Neural cell (in vitro differentiated cells): Measurements from ENCODE around the gene NPAS4. TPM values are rescaled to one million over a fixed set of nuclear protein-coding genes. Genes with fewer than 3 reads are reported as not detected.

ENCODE experiments used
- H2AFZ ChIP-seq: fragments of 200-600, 300-800 bp; sonication (generic), shearing (Covaris generic); 2 replicates; pipeline ENCODE4 v1.6.0; 2014; ENCODE audit warnings: low read depth, mild to moderate bottlenecking, antibody characterized with exemption, low read length, moderate library complexity
- H3F3A ChIP-seq: fragments of 200-600 bp; shearing (Covaris generic); 2 replicates; pipeline ENCODE4 v1.6.1; 2016; ENCODE audit warnings: mild to moderate bottlenecking, moderate library complexity, mixed read lengths, antibody characterized with exemption, low read length; ENCODE audit not compliant: insufficient read depth, poor library complexity, severe bottlenecking
- H3K27ac ChIP-seq: fragments of 200-600, 300-800 bp; sonication (generic), shearing (Covaris generic); 2 replicates; pipeline ENCODE4 v1.5.1; 2014; ENCODE audit warnings: mild to moderate bottlenecking, low read length, moderate library complexity
- H3K27me3 ChIP-seq: fragments of 300-800, 200-600 bp; sonication (generic), shearing (Covaris generic); 2 replicates; pipeline ENCODE4 v1.6.0; 2014; ENCODE audit warnings: mild to moderate bottlenecking, low read depth, low read length, moderate library complexity; ENCODE audit not compliant: insufficient read depth
- H3K36me3 ChIP-seq: fragments of 300-800, 200-600 bp; sonication (generic), shearing (Covaris generic); 2 replicates; pipeline ENCODE4 v1.5.1; 2014; ENCODE audit warnings: mild to moderate bottlenecking, antibody characterized with exemption, low read length, moderate library complexity; ENCODE audit not compliant: insufficient read depth
- H3K4me2 ChIP-seq: fragments of 300-800, 200-600 bp; sonication (generic), shearing (Covaris generic); 2 replicates; pipeline ENCODE4 v1.6.0; 2014; ENCODE audit warnings: mild to moderate bottlenecking, low read length
- H3K4me3 ChIP-seq: fragments of 300-800, 200-600 bp; sonication (generic), shearing (Covaris generic); 2 replicates; pipeline ENCODE4 v1.5.1; 2014; ENCODE audit warnings: mild to moderate bottlenecking, low read length, moderate library complexity
- H3K79me2 ChIP-seq: fragments of 200-600 bp; shearing (Covaris generic); replicated peaks from 2 replicates; pipeline ENCODE4 v1.6.0; 2014; ENCODE audit warnings: mild to moderate bottlenecking, low read length, moderate library complexity; ENCODE audit not compliant: insufficient read depth
- H3K9ac ChIP-seq: fragments of 300-800, 200-600 bp; sonication (generic), shearing (Covaris generic); 2 replicates; pipeline ENCODE4 v1.6.1; 2016; ENCODE audit warnings: mild to moderate bottlenecking, low read length, mixed read lengths
- H3K9me2 ChIP-seq: fragments of 200-600 bp; shearing (Covaris generic); 2 replicates; pipeline ENCODE4 v1.6.1; 2016; ENCODE audit warnings: mild to moderate bottlenecking, low read length, mixed read lengths; ENCODE audit not compliant: insufficient read depth
- H3K9me3 ChIP-seq: fragments of 200-600, 300-800 bp; sonication (generic), shearing (Covaris generic); 2 replicates; pipeline ENCODE4 v1.6.1; 2016; ENCODE audit warnings: mild to moderate bottlenecking, mixed run types, low read length, moderate library complexity, mixed read lengths
- H4K20me1 ChIP-seq: fragments of 200-600 bp; shearing (Covaris generic); 2 replicates; pipeline ENCODE4 v1.6.1; 2016; ENCODE audit warnings: mild to moderate bottlenecking, mixed run types; ENCODE audit not compliant: insufficient read depth
- EP300 ChIP-seq: fragments of 450-650 bp; conservative IDR thresholded peaks from 2 replicates; pipeline ENCODE4 v1.6.1; 2014; ENCODE audit warnings: antibody characterized with exemption, mild to moderate bottlenecking, moderate library complexity; ENCODE audit not compliant: poor library complexity, severe bottlenecking
- EZH2 ChIP-seq: fragments of 200-600, 300-800 bp; shearing (Covaris generic), sonication (generic); IDR thresholded peaks from 2 replicates; pipeline ENCODE4 v1.6.1; 2014; ENCODE audit warnings: antibody characterized with exemption, low read length, borderline replicate concordance, mild to moderate bottlenecking; ENCODE audit not compliant: insufficient read depth, poor library complexity, severe bottlenecking
- MXI1 ChIP-seq: fragments of 450-650 bp; conservative IDR thresholded peaks from 2 replicates; pipeline ENCODE4 v1.6.1; 2014; ENCODE audit warnings: antibody characterized with exemption, mild to moderate bottlenecking; ENCODE audit not compliant: poor library complexity, severe bottlenecking
- POLR2AphosphoS5 ChIP-seq: IDR thresholded peaks from 2 replicates; pipeline ENCODE4 v1.6.1; 2012
- RAD21 ChIP-seq: fragments of 450-650 bp; conservative IDR thresholded peaks from 2 replicates; pipeline ENCODE4 v1.6.1; 2014; ENCODE audit warnings: antibody characterized with exemption, mild to moderate bottlenecking, moderate library complexity
- SMC3 ChIP-seq: fragments of 450-650 bp; conservative IDR thresholded peaks from 2 replicates; pipeline ENCODE4 v1.6.1; 2014; ENCODE audit warnings: antibody characterized with exemption, mild to moderate bottlenecking, moderate library complexity; ENCODE audit not compliant: poor library complexity
- TAF1 ChIP-seq: IDR thresholded peaks from 2 replicates; pipeline ENCODE4 v1.6.1; 2012; ENCODE audit warnings: low read depth
- polyA minus RNA-seq: library from RNA; depleted of rRNA, polyadenylated mRNA; stranded (reverse); fragments of >200 nt; gene quantifications from 2 replicates; pipeline ENCODE4 v1.2.3, GENCODE V29; 2014
- polyA plus RNA-seq: library from polyadenylated mRNA; depleted of rRNA; stranded (reverse); fragments of >200 nt; gene quantifications from 2 replicates; pipeline ENCODE4 v1.2.3, GENCODE V29; 2014
- TF ChIP-seq, protein P1 (sequence below): fragments of 450-650 bp; IDR thresholded peaks from 2 replicates; pipeline ENCODE4 v1.5.1; 2014; ENCODE audit warnings: antibody characterized with exemption, mild to moderate bottlenecking, moderate library complexity; ENCODE audit not compliant: poor library complexity, severe bottlenecking
- TF ChIP-seq, protein P2 (sequence below): IDR thresholded peaks from 2 replicates; pipeline ENCODE4 v1.6.1; 2012; ENCODE audit warnings: borderline replicate concordance

NPAS4 gene
- polyA plus RNA-seq (6.7 and 10.6 TPM in 2 replicates), polyA minus RNA-seq (13.4 and 21.9 TPM in 2 replicates)

DNA sequence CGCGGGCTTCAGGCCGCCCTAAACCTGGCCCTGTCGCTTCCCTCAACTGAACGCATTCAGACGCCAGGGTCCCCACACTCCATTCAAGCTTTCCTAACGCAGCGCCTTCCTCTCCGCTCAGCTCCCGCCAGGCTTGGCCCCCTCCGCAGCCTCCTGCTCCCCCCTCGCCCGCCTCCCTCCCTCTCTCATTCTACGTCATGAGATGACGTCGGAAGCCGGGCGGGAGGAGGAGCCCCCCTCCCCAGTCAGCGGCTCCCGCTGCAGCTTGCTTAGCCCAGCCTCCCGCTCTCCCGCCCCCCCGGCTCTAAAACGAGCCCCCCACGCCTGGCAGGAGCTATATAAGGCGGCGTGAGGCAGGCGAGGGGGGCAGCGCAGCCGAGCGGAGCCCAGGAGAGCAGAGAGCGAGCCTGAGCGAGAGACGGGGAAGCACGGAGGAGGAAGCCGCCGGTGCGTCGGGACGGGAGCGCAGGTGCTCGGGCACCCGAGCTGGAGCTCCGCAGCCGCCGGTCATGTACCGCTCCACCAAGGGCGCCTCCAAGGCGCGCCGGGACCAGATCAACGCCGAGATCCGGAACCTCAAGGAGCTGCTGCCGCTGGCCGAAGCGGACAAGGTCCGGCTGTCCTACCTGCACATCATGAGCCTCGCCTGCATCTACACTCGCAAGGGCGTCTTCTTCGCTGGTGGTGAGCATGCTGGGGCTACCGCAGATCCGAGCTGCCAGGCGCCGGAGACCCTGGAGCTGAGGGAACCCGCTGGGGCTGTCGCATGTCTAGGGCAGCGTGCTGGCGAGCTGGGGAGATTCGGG, at the start of gene NPAS4:
NPAS4 (plus strand) TSS at position 365 of the 806 bp plus-strand sequence; CDS start at position 510, 145 bp downstream.
- Histone ChIP-seq H4K20me1 (no peaks in the 10 kb centered on the region), H3K27me3 (peaks cover 41% of the 10 kb centered on the region), H3K9me3 (no peaks in the 10 kb centered on the region), H3K36me3 (no peaks in the 10 kb centered on the region), H3K9me2 (no peaks in the 10 kb centered on the region), H2AFZ (no peak within 1 kb of the TSS), H3K4me3 (peak within 1 kb of the TSS; percentile 94), H3K4me2 (peak within 1 kb of the TSS; percentile 99), H3K9ac (peak within 1 kb of the TSS; percentile 97), H3K27ac (peak within 1 kb of the TSS; percentile 92), H3K79me2 (no peaks in the 10 kb centered on the region), H3F3A (no peaks in the 10 kb centered on the region)
- TF ChIP-seq MXI1 (peak; percentile 63), TAF1 (peak; percentile 97), EZH2 (no peak), POLR2AphosphoS5 (peak; percentile 98), EP300 (peak; percentile 79), RAD21 (no peak), SMC3 (peak; percentile 43)
- TF ChIP-seq, protein P1, sequence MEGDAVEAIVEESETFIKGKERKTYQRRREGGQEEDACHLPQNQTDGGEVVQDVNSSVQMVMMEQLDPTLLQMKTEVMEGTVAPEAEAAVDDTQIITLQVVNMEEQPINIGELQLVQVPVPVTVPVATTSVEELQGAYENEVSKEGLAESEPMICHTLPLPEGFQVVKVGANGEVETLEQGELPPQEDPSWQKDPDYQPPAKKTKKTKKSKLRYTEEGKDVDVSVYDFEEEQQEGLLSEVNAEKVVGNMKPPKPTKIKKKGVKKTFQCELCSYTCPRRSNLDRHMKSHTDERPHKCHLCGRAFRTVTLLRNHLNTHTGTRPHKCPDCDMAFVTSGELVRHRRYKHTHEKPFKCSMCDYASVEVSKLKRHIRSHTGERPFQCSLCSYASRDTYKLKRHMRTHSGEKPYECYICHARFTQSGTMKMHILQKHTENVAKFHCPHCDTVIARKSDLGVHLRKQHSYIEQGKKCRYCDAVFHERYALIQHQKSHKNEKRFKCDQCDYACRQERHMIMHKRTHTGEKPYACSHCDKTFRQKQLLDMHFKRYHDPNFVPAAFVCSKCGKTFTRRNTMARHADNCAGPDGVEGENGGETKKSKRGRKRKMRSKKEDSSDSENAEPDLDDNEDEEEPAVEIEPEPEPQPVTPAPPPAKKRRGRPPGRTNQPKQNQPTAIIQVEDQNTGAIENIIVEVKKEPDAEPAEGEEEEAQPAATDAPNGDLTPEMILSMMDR = no peak
- TF ChIP-seq, protein P2, sequence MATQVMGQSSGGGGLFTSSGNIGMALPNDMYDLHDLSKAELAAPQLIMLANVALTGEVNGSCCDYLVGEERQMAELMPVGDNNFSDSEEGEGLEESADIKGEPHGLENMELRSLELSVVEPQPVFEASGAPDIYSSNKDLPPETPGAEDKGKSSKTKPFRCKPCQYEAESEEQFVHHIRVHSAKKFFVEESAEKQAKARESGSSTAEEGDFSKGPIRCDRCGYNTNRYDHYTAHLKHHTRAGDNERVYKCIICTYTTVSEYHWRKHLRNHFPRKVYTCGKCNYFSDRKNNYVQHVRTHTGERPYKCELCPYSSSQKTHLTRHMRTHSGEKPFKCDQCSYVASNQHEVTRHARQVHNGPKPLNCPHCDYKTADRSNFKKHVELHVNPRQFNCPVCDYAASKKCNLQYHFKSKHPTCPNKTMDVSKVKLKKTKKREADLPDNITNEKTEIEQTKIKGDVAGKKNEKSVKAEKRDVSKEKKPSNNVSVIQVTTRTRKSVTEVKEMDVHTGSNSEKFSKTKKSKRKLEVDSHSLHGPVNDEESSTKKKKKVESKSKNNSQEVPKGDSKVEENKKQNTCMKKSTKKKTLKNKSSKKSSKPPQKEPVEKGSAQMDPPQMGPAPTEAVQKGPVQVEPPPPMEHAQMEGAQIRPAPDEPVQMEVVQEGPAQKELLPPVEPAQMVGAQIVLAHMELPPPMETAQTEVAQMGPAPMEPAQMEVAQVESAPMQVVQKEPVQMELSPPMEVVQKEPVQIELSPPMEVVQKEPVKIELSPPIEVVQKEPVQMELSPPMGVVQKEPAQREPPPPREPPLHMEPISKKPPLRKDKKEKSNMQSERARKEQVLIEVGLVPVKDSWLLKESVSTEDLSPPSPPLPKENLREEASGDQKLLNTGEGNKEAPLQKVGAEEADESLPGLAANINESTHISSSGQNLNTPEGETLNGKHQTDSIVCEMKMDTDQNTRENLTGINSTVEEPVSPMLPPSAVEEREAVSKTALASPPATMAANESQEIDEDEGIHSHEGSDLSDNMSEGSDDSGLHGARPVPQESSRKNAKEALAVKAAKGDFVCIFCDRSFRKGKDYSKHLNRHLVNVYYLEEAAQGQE = peak; percentile 88

DNA sequence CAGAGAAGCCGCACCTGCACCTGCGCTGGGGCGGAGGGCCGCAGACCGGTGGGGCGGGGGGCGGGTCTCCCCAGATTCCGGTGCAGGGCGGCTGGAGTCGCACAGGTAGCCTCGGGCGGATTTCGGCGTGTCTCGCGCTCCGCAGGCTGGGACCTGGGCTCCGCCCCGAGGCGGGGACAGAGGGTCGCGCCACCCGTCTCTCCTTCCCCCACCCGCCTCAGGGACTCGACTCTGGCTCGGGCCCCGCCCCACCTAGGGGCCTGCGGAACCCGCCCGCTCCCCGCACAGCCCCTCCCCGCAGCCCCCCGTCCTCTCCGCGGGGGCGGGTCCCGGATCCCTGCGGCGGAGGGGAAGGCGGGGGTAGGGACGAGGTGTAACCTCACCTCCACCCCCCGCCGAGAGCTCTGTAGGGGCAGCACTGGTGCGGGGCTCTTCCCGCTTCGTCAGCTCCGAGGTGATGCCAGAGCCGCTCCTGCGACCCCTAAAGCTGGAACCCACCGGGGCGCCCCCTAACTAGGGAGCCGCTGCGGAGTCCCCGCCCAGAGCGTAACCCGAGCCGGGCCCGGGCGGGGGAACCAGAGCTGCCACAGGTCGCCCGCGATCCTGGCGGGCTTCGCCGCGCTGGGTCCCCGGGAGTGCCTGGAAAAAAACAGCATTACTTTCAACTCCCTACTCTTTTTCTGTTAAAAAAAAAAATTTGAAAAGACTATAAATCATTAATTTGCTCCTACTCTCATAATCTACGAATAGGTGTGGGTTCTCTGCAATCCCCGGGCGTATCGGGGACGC, 49.0 kb upstream of the NPAS4 start, which contains the start of gene SLC29A2:
SLC29A2 (minus strand) TSS at position 134 of the 789 bp plus-strand sequence. CDS start 169 bp downstream, outside the sequence.
- Histone ChIP-seq H3K9ac (peak within 1 kb of the TSS; percentile 72), H3K4me2 (peak within 1 kb of the TSS; percentile 65), H3K36me3 (no peaks in the 10 kb centered on the region), H3K27me3 (no peaks in the 10 kb centered on the region), H3K9me3 (no peaks in the 10 kb centered on the region), H3K9me2 (no peaks in the 10 kb centered on the region), H2AFZ (peak within 1 kb of the TSS; percentile 58), H4K20me1 (no peaks in the 10 kb centered on the region), H3F3A (no peaks in the 10 kb centered on the region), H3K4me3 (peak within 1 kb of the TSS; percentile 89), H3K27ac (peak within 1 kb of the TSS; percentile 12), H3K79me2 (no peaks in the 10 kb centered on the region)
- TF ChIP-seq EP300 (no peak), EZH2 (no peak), POLR2AphosphoS5 (peak; percentile 2)
